Activated CD4-positive, alpha-beta memory T cell treated with anti-CD3 and anti-CD28 coated beads for 36 hours (primary cell): ENCODE results near the gene PRDM16. TPM values are rescaled to one million over a fixed set of nuclear protein-coding genes. Genes with fewer than 3 reads are reported as not detected.

Experiments
- CTCF ChIA-PET: fragments of 350-600 bp; sonication (Branson Sonifier 250); formaldehyde crosslinking; loops from one replicate; lab custom pipeline; 2021; ENCODE audit warnings: antibody characterized with exemption, inconsistent platforms; lab: Charles Lee
- POLR2A ChIA-PET: fragments of 350-600 bp; sonication (Branson Sonifier 250); formaldehyde crosslinking; loops from one replicate; lab custom pipeline; 2021; ENCODE audit warnings: antibody characterized with exemption; lab: Charles Lee
- DNase-seq: peaks from one replicate; pipeline ENCODE4 v3.0.0-alpha.2; 2020
- H3K27ac Mint-ChIP-seq: one replicate; pipeline ENCODE4 v1.8.0; 2021; ENCODE audit warnings: mixed read lengths
- H3K27me3 Mint-ChIP-seq: one replicate; pipeline ENCODE4 v1.8.0; 2021; ENCODE audit warnings: mixed read lengths
- H3K36me3 Mint-ChIP-seq: one replicate; pipeline ENCODE4 v1.8.0; 2021; ENCODE audit warnings: mixed read lengths
- H3K4me1 Mint-ChIP-seq: one replicate; pipeline ENCODE4 v1.8.0; 2021; ENCODE audit warnings: low read depth, mixed read lengths
- H3K4me3 Mint-ChIP-seq: one replicate; pipeline ENCODE4 v1.8.0; 2021; ENCODE audit warnings: mild to moderate bottlenecking, mixed read lengths
- H3K9me3 Mint-ChIP-seq: one replicate; pipeline ENCODE4 v1.8.0; 2021; ENCODE audit warnings: mixed read lengths
- intact Hi-C: fragments of 100-400 bp; cut with micrococcal nuclease; formaldehyde crosslinking; loops from one replicate; pipeline ENCODE4 v1.15.1; 2023
- total RNA-seq, 2 experiments: library from RNA; stranded (reverse); gene quantifications; one replicate each; pipeline ENCODE4 v1.2.3, GENCODE V29; 2021

The PRDM16 gene
- total RNA-seq, 2 experiments from 2014 or later: not detected

DNA sequence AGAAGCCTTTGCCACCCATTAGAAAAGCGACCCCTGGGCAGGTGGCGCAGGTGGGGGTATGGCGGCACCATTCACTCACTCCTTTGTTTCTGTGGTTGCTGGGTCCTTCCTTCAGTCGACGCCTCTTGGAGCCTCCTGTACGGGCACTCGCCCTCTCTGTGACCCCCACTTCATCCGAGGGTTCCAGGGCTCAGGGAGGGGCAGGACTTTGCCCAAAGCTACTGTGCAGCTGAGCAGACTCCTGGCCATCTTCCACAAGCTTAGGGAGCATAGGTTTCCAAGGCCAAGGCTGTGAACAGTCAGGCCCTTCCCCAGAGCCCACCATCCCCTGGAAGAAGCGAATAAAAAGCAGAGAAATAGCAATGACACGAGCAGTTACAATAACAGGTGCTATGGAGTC is 194.8 kb downstream of the PRDM16 start:
- Mint-ChIP-seq H3K27me3 (peaks cover 3% of the 10 kb centered on the region), H3K36me3 (no peaks in the 10 kb centered on the region), H3K9me3 (peaks cover 3% of the 10 kb centered on the region), H3K4me1 (no peaks in the 10 kb centered on the region), H3K27ac (no peak overlapping the region), H3K4me3 (no peak overlapping the region)
- CTCF ChIA-PET: no interaction called here
- POLR2A ChIA-PET: no interaction called here
- DNase-seq: no peak
- intact Hi-C loops: no loop called here

GRCh38 chr1:3264456-3264855 is 195.5 kb downstream of the PRDM16 start:
- no peak overlapping the region for H3K27ac Mint-ChIP-seq
- H3K4me3 Mint-ChIP-seq: no peak overlapping the region
- no peaks in the 10 kb centered on the region for H3K4me1 Mint-ChIP-seq

DNA sequence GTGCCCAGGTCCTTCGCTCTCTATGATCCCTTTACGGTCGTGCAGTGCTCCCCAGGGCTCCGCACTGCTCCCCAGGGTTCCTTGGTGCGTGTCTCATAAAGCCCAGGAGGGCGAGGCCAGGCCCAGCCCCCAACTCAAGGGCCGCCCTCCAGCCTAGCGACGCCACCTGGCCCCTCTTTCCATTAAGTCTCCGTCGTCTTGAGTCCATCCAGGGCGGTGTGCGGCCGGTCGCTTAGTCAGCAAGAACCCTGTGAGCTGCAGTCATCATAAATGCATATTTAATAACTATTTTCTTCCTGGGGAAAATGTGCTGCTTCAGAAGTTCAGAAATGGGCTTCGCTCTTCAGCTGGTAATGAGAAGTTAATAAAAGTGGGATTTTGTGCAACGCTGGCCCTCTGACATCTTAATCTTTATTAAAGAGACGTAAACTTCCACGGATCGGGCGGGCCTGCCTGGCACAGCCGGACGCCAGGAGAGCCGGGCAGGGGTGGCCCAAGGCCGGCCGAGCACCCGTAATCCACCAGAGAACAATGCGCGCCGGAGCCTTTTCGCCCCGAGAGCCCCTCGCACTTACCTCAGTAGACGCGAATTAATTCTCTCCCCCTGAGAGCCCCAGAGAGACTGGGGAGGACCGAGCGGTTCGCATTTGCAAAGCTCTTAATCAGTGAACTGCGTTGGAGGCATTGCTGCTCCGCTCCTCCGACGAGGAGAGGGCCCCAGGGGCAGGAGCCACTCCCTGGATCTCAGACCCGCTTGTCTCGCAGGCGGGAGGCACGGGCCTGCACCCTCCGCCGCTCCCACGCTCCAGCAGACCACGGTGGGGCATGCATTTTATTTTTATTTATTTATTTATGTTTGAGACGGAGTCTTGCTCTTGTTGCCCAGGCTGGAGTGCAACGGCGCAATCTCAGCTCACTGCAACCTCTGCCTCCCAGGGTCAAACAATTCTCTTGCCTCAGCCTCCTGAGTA is 197.1 kb downstream of the PRDM16 start:
- H3K27ac Mint-ChIP-seq: no peak overlapping the region
- H3K9me3 Mint-ChIP-seq: no peaks in the 10 kb centered on the region
- ChIA-PET POLR2A (no interaction called here), CTCF (no interaction called here)
- DNase-seq: no peak
- H3K4me1 Mint-ChIP-seq: no peaks in the 10 kb centered on the region
- no peak overlapping the region for H3K4me3 Mint-ChIP-seq
- intact Hi-C loops: no loop called here
- H3K27me3 Mint-ChIP-seq: peaks cover 3% of the 10 kb centered on the region
- no peaks in the 10 kb centered on the region for H3K36me3 Mint-ChIP-seq

More at GRCh38 chr1:3264456-3264855, 195.5 kb downstream of the PRDM16 start:
- CTCF ChIA-PET: no interaction called here
- Mint-ChIP-seq H3K27me3 (peaks cover 3% of the 10 kb centered on the region), H3K36me3 (no peaks in the 10 kb centered on the region), H3K9me3 (peaks cover 3% of the 10 kb centered on the region)
- no peak for DNase-seq
- POLR2A ChIA-PET: no interaction called here
- intact Hi-C loops: no loop called here

- H3K27me3 Mint-ChIP-seq: peaks cover 3% of the 10 kb centered on the region
- DNase-seq: no peak
- intact Hi-C loops: no loop called here
- no peak overlapping the region for H3K4me3 Mint-ChIP-seq
- ChIA-PET CTCF (no interaction called here), POLR2A (no interaction called here)
- no peaks in the 10 kb centered on the region for H3K36me3 Mint-ChIP-seq
- no peak overlapping the region for H3K27ac Mint-ChIP-seq
- H3K9me3 Mint-ChIP-seq: no peaks in the 10 kb centered on the region
- H3K4me1 Mint-ChIP-seq: no peaks in the 10 kb centered on the region
Measured at GRCh38 chr1:3266870-3267549, 198.0 kb downstream of the PRDM16 start.

DNA sequence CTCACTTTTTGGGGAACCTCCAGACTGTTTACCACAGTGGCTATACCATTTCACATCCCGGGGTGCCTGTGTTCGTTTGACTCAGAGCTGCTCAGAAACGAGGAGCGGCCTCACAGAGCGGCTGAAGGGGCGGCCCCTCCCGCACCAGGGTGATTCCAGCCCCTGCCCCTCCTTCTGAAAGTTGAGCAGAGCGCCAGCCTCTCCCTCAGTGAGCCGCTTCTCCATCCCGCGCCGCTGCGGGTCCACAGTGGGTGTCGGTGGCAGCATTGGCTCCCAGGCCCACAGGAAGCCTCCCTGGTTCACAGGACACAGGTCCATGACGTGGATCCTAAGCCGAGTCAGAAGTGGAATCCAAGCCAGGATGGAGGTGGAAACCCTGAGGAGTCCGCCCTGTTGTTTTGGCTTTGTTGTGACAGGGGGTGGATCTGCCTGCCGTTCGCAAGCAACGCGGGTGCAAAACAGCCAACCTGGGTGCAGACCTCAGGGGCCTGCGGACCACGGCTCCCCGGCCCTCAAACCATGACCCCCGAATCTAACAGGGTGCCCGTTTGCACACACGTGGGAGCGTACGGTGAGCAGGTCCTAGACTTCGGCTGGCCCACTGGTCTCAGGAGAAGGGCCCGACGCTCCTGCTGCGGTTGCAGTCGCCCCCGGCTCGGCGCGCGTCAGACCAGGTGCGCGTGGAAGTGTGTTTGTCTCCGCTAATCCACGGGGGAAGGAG is 198.7 kb downstream of the PRDM16 start:
- intact Hi-C loops: no loop called here
- H3K27ac Mint-ChIP-seq: no peak overlapping the region
- H3K9me3 Mint-ChIP-seq: no peaks in the 10 kb centered on the region
- H3K36me3 Mint-ChIP-seq: no peaks in the 10 kb centered on the region
- H3K4me3 Mint-ChIP-seq: no peak overlapping the region
- CTCF ChIA-PET: no interaction called here
- H3K27me3 Mint-ChIP-seq: peaks cover under 1% of the 10 kb centered on the region
- H3K4me1 Mint-ChIP-seq: no peaks in the 10 kb centered on the region
- POLR2A ChIA-PET: no interaction called here
- DNase-seq: no peak

- no peak overlapping the region for H3K4me3 Mint-ChIP-seq
- H3K27ac Mint-ChIP-seq: no peak overlapping the region
- no peaks in the 10 kb centered on the region for H3K4me1 Mint-ChIP-seq
- intact Hi-C loops: no loop called here
- H3K36me3 Mint-ChIP-seq: no peaks in the 10 kb centered on the region
- CTCF ChIA-PET: no interaction called here
- no peaks in the 10 kb centered on the region for H3K9me3 Mint-ChIP-seq
- no peaks in the 10 kb centered on the region for H3K27me3 Mint-ChIP-seq
- POLR2A ChIA-PET: no interaction called here
- no peak for DNase-seq
Measured at GRCh38 chr1:3268281-3268680, 199.3 kb downstream of the PRDM16 start.

- CTCF ChIA-PET: no interaction called here
- Mint-ChIP-seq H3K27me3 (no peaks in the 10 kb centered on the region), H3K36me3 (no peaks in the 10 kb centered on the region), H3K4me3 (no peak overlapping the region), H3K27ac (no peak overlapping the region), H3K4me1 (no peaks in the 10 kb centered on the region), H3K9me3 (no peaks in the 10 kb centered on the region)
- POLR2A ChIA-PET: no interaction called here
- intact Hi-C loops: no loop called here
- no peak for DNase-seq
Measured at GRCh38 chr1:3270403-3271245, 201.6 kb downstream of the PRDM16 start.

DNA sequence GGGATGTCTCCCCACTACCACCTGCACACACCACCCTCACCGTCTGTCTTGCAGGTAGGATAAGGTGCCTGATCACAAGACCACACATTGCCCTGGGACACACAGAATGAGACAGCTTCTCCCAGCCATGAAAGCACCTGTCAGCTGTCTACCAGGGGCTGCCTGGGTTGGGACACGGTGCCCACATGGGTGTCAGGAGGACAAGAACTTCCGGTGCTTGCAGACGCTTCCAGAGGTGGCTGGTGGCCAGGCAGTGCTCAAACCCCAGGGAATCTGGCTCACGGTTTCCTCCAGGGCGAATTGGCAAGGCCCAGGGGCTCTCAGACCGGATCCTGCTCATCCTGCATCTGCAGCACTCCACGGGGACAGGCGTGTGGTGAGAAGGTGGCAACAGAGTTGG is 202.9 kb downstream of the PRDM16 start:
- Mint-ChIP-seq H3K27me3 (no peaks in the 10 kb centered on the region), H3K4me3 (no peak overlapping the region), H3K4me1 (no peaks in the 10 kb centered on the region), H3K9me3 (no peaks in the 10 kb centered on the region), H3K27ac (no peak overlapping the region), H3K36me3 (no peaks in the 10 kb centered on the region)
- ChIA-PET POLR2A (no interaction called here), CTCF (no interaction called here)
- DNase-seq: no peak
- intact Hi-C loops: no loop called here

DNA sequence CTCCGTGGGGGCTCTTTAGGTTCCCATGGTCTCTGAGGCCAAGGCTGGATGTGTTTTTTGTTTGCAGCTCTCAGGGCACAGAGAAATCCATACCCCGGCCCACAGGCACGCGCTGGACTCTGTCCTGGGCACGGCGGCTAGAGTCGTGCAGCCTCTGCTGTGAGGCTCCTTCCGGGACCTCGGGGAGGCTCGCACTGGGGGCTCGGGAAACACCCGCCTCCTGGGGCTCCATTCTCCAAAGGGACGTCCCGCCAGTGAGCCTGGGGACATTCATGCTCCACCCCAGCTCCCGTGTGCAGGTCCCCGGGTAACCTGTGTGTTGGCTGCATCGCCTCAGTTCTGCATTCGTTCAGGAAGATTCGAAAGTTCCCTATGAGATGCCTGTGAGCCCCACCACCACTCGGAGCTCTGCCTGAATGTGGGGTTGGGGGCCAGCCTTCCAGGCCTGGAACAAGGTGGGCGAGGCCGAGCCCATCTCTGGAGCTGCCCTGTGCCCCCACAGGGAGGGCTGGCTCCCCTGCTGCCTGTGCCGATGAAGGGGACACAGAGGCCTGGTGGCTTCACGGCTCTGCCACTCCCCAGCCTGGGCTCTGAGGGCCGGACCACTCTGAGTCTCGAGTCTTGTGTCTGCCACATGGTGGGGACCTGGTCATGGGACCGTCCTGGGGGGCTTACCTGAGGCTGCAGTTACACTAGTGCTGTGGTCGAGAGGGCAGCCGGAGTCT is 203.5 kb downstream of the PRDM16 start:
- Mint-ChIP-seq H3K4me1 (no peaks in the 10 kb centered on the region), H3K27me3 (no peaks in the 10 kb centered on the region), H3K4me3 (no peak overlapping the region), H3K36me3 (no peaks in the 10 kb centered on the region), H3K9me3 (no peaks in the 10 kb centered on the region), H3K27ac (no peak overlapping the region)
- CTCF ChIA-PET: no interaction called here
- intact Hi-C loops: no loop called here
- POLR2A ChIA-PET: no interaction called here
- no peak for DNase-seq

- Mint-ChIP-seq H3K27me3 (no peaks in the 10 kb centered on the region), H3K27ac (no peak overlapping the region), H3K9me3 (no peaks in the 10 kb centered on the region), H3K4me3 (no peak overlapping the region), H3K4me1 (no peaks in the 10 kb centered on the region), H3K36me3 (no peaks in the 10 kb centered on the region)
- ChIA-PET CTCF (no interaction called here), POLR2A (no interaction called here)
- no peak for DNase-seq
- intact Hi-C loops: no loop called here
Measured at GRCh38 chr1:3273447-3273846, 204.4 kb downstream of the PRDM16 start.

GRCh38 chr1:3274972-3275371 is 206.0 kb downstream of the PRDM16 start:
- Mint-ChIP-seq H3K27me3 (no peaks in the 10 kb centered on the region), H3K4me3 (no peak overlapping the region), H3K9me3 (no peaks in the 10 kb centered on the region), H3K27ac (no peak overlapping the region), H3K36me3 (no peaks in the 10 kb centered on the region), H3K4me1 (no peaks in the 10 kb centered on the region)
- CTCF ChIA-PET: no interaction called here
- POLR2A ChIA-PET: no interaction called here
- intact Hi-C loops: no loop called here
- no peak for DNase-seq
